Mammary epithelial cell (primary cell): ENCODE data around the gene OXLD1.

ENCODE experiments used
- EZH2 ChIP-seq: IDR thresholded peaks from 2 replicates; pipeline ENCODE4 v1.6.1; 2012; ENCODE audit warnings: low read length, inconsistent platforms, borderline replicate concordance
- TF ChIP-seq, protein P1 (sequence below), 2 donors: IDR thresholded peaks in 1 of 2; conservative IDR thresholded peaks in 1 of 2; 2 replicates each; pipeline ENCODE4 v1.5.1; 2011 to 2012; ENCODE audit warnings: inconsistent platforms in 2 of 2, low read length in 2 of 2, mild to moderate bottlenecking in 2 of 2, control low read depth in 1 of 2, low read depth in 1 of 2; ENCODE audit not compliant: insufficient read depth in 1 of 2; ENCODE audit errors: extremely low read depth in 1 of 2

GRCh38 chr17:81666092-81666341, 388 bp downstream of the OXLD1 start:
- TF ChIP-seq, protein P1, sequence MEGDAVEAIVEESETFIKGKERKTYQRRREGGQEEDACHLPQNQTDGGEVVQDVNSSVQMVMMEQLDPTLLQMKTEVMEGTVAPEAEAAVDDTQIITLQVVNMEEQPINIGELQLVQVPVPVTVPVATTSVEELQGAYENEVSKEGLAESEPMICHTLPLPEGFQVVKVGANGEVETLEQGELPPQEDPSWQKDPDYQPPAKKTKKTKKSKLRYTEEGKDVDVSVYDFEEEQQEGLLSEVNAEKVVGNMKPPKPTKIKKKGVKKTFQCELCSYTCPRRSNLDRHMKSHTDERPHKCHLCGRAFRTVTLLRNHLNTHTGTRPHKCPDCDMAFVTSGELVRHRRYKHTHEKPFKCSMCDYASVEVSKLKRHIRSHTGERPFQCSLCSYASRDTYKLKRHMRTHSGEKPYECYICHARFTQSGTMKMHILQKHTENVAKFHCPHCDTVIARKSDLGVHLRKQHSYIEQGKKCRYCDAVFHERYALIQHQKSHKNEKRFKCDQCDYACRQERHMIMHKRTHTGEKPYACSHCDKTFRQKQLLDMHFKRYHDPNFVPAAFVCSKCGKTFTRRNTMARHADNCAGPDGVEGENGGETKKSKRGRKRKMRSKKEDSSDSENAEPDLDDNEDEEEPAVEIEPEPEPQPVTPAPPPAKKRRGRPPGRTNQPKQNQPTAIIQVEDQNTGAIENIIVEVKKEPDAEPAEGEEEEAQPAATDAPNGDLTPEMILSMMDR (conservative IDR thresholded peaks at IDR 0.05 in 1 of 2, IDR thresholded peaks at IDR 0.05 in 1 of 2; ENCODE audit: extremely low read depth in 1 of 2, insufficient read depth in 1 of 2, low read depth in 1 of 2, low read length in 2 of 2) = no peak
- TF ChIP-seq EZH2 = no peak
